Measurements from ENCODE around the gene ALG12. TPM values are rescaled to one million over a fixed set of nuclear protein-coding genes. Genes with fewer than 3 reads are reported as not detected.
A peak's percentile ranks its signal among the peaks of the same experiment; 100 is the strongest.

The ALG12 gene
- total and polyA plus RNA-seq, 2 of the 4 experiments (the other 2 are of a cell fraction) = 7.2 to 10.9 TPM

DNA sequence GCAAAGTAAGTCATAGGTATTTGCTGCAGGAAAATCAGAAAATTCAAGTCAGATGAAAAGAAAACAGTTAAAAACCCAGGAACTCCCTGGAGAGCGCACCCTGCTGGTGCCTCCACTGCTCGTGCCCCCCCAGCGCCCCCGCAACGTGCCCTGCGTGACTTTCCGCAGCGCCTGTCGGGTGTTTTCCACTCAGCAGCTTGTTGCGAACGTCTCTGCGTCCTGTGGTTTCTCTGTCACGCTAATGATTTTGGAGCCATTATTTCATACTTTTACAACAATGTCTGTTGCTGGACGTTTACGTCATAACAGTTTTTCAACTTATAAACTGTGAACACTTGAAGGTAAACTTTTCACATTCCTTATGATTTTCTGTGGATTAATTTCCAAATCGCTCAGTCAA lies 5.2 kb upstream of the ALG12 start:
- Histone ChIP-seq H3K14ac (replicated peaks; ENCODE audit: low read depth, low read length) (no peak overlapping the region), H2BK5ac (ENCODE audit: low read depth, low read length, poor library complexity, severe bottlenecking) (peak overlapping the region; percentile 67), H4K5ac (ENCODE audit: low read depth, low read length) (peak overlapping the region; percentile 89), H2BK120ac (ENCODE audit: low read depth, low read length) (0 out of 2 replicates have a peak overlapping the region, but pooled peaks have one; percentile 19), H3K79me1 (ENCODE audit: low read depth in 1 of 2, low read length in 2 of 2) (peaks cover 17 to 24% of the 10 kb centered on the region in 2 experiments), H3K9ac (ENCODE audit: low read depth, low read length) (peak overlapping the region; percentile 43), H2AK9ac (replicated peaks; ENCODE audit: low read depth, low read length, poor library complexity) (no peak overlapping the region), H3K9me1 (ENCODE audit: insufficient read depth, low read length) (peaks cover 4% of the 10 kb centered on the region; the same call in 1 of the 2 replicates), H4K8ac (ENCODE audit: low read depth in 2 of 2, low read length in 2 of 2) (peak overlapping the region; percentile 30 to 81; a peak in 3 of 4 replicates), H3K36me3 (ENCODE audit: control insufficient read depth, insufficient read depth, low read length) (peaks cover 27% of the 10 kb centered on the region), H3K4me3 (ENCODE audit: insufficient read depth, low read depth, low read length) (no peak overlapping the region), H4K20me1 (ENCODE audit: insufficient read depth, low read length) (no peaks in the 10 kb centered on the region; the same call in 1 of the 2 replicates), H2AK5ac (ENCODE audit: low read depth, low read length) (no peak overlapping the region; the same call in 1 of the 2 replicates), H3K4me2 (ENCODE audit: low read depth, low read length) (peak overlapping the region; percentile 59), H2AFZ (replicated peaks; ENCODE audit: low read length, poor library complexity) (peak overlapping the region; percentile 61), H3K27ac (ENCODE audit: insufficient read depth, low read length) (peak overlapping the region; percentile 84), H3K18ac (ENCODE audit: low read depth, low read length) (peak overlapping the region; percentile 61), H3K9me3 (ENCODE audit: control insufficient read depth, insufficient read depth, low read length) (no peaks in the 10 kb centered on the region), H4K91ac (ENCODE audit: insufficient read depth, low read depth, low read length) (peak overlapping the region; percentile 55; the same call in 1 of the 2 replicates), H3K23ac (ENCODE audit: low read depth, low read length) (no peak overlapping the region), H3K56ac (ENCODE audit: extremely low read depth, insufficient read depth, low read length) (no peak overlapping the region), H3K27me3 (ENCODE audit: control insufficient read depth, insufficient read depth, low read length) (no peaks in the 10 kb centered on the region), H3K4me1 (ENCODE audit: control insufficient read depth, insufficient read depth, low read length) (peaks cover 16% of the 10 kb centered on the region), H3K4ac (ENCODE audit: low read depth, low read length) (peak overlapping the region; percentile 54; the same call in 1 of the 2 replicates), H2BK15ac (ENCODE audit: low read depth, low read length) (no peak overlapping the region), H2BK20ac (ENCODE audit: low read depth, low read length) (no peak overlapping the region)
- BruUV-seq (replicated peaks) = no TSS peak
- peak; percentile 89 for TF ChIP-seq BHLHE40 (IDR thresholded peaks at IDR 0.05; ENCODE audit: low read depth, low read length)
- TF ChIP-seq, protein P1, sequence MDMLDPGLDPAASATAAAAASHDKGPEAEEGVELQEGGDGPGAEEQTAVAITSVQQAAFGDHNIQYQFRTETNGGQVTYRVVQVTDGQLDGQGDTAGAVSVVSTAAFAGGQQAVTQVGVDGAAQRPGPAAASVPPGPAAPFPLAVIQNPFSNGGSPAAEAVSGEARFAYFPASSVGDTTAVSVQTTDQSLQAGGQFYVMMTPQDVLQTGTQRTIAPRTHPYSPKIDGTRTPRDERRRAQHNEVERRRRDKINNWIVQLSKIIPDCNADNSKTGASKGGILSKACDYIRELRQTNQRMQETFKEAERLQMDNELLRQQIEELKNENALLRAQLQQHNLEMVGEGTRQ (IDR thresholded peaks at IDR 0.05; ENCODE audit: low read depth, low read length) = no peak
- TF ChIP-seq RCOR1 (IDR thresholded peaks at IDR 0.05; ENCODE audit: insufficient replicate concordance, low read length) = no peak
- TF ChIP-seq, protein P2, sequence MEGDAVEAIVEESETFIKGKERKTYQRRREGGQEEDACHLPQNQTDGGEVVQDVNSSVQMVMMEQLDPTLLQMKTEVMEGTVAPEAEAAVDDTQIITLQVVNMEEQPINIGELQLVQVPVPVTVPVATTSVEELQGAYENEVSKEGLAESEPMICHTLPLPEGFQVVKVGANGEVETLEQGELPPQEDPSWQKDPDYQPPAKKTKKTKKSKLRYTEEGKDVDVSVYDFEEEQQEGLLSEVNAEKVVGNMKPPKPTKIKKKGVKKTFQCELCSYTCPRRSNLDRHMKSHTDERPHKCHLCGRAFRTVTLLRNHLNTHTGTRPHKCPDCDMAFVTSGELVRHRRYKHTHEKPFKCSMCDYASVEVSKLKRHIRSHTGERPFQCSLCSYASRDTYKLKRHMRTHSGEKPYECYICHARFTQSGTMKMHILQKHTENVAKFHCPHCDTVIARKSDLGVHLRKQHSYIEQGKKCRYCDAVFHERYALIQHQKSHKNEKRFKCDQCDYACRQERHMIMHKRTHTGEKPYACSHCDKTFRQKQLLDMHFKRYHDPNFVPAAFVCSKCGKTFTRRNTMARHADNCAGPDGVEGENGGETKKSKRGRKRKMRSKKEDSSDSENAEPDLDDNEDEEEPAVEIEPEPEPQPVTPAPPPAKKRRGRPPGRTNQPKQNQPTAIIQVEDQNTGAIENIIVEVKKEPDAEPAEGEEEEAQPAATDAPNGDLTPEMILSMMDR (conservative IDR thresholded peaks at IDR 0.05; ENCODE audit: low read depth, low read length) = peak; percentile 76
- TF ChIP-seq FOS (IDR thresholded peaks at IDR 0.05; ENCODE audit: low read depth, low read length) = no peak; the same call in 1 of the 2 replicates
- peak; percentile 49 for TF ChIP-seq RAD21 (IDR thresholded peaks at IDR 0.05; ENCODE audit: low read length)
- TF ChIP-seq SMC3 (IDR thresholded peaks at IDR 0.05; ENCODE audit: low read depth, low read length) = peak; percentile 53
- TF ChIP-seq CHD1 (IDR thresholded peaks at IDR 0.05; ENCODE audit: low read depth, low read length) = no peak
- TF ChIP-seq POLR2A (IDR thresholded peaks at IDR 0.05; ENCODE audit: low read depth, low read length) = no peak
- no peak for TF ChIP-seq MAFK (IDR thresholded peaks at IDR 0.05; ENCODE audit: low read depth, low read length)
- no peak for TF ChIP-seq NFE2L2 (IDR thresholded peaks at IDR 0.05; ENCODE audit: low read depth, low read length)
- TF ChIP-seq RFX5 (IDR thresholded peaks at IDR 0.05; ENCODE audit: low read depth, low read length) = no peak
- TF ChIP-seq, protein P3, sequence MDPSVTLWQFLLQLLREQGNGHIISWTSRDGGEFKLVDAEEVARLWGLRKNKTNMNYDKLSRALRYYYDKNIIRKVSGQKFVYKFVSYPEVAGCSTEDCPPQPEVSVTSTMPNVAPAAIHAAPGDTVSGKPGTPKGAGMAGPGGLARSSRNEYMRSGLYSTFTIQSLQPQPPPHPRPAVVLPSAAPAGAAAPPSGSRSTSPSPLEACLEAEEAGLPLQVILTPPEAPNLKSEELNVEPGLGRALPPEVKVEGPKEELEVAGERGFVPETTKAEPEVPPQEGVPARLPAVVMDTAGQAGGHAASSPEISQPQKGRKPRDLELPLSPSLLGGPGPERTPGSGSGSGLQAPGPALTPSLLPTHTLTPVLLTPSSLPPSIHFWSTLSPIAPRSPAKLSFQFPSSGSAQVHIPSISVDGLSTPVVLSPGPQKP (IDR thresholded peaks at IDR 0.05; ENCODE audit: borderline replicate concordance, low read depth, low read length) = no peak
- peak; percentile 34; the same call in 1 of the 2 replicates for TF ChIP-seq CEBPB (IDR thresholded peaks at IDR 0.05; ENCODE audit: low read depth, low read length)
- peak; percentile 92 for TF ChIP-seq MAZ (IDR thresholded peaks at IDR 0.05; ENCODE audit: borderline replicate concordance, low read depth, low read length)
- TF ChIP-seq MXI1 (IDR thresholded peaks at IDR 0.05; ENCODE audit: borderline replicate concordance, low read depth, low read length) = peak; percentile 30; the same call in 1 of the 2 replicates
- ChIA-PET POLR2A (ENCODE audit: unreplicated experiment) (no interaction called here), CTCF (no interaction called here)
- peak; percentile 81 for DNase-seq
- in situ Hi-C loops (cut with MboI; ENCODE audit: low sequenced_read_pairs) = loop anchor here (25.0 kb wide), 1 partner anchor 111 kb away; no protein-coding TSS in a partner anchor
- intact Hi-C loops (cut with micrococcal nuclease) = no loop called here
- ATAC-seq (ENCODE audit: low read depth) = peak; percentile 38
- dilution Hi-C loops (cut with HindIII; ENCODE audit: low sequenced_read_pairs, unreplicated experiment) = no loop called here
- 22% methylated on average over 6 of the region's 16 CpGs; no CpG with 5 or more reads in 1 of the 2 experiments for WGBS, 2 experiments (ENCODE audit: extremely low coverage in 2 of 2, insufficient read length in 1 of 2)

All from IMR-90 (cell line).